ENCODE data around the gene PPP4R3B.

DNA sequence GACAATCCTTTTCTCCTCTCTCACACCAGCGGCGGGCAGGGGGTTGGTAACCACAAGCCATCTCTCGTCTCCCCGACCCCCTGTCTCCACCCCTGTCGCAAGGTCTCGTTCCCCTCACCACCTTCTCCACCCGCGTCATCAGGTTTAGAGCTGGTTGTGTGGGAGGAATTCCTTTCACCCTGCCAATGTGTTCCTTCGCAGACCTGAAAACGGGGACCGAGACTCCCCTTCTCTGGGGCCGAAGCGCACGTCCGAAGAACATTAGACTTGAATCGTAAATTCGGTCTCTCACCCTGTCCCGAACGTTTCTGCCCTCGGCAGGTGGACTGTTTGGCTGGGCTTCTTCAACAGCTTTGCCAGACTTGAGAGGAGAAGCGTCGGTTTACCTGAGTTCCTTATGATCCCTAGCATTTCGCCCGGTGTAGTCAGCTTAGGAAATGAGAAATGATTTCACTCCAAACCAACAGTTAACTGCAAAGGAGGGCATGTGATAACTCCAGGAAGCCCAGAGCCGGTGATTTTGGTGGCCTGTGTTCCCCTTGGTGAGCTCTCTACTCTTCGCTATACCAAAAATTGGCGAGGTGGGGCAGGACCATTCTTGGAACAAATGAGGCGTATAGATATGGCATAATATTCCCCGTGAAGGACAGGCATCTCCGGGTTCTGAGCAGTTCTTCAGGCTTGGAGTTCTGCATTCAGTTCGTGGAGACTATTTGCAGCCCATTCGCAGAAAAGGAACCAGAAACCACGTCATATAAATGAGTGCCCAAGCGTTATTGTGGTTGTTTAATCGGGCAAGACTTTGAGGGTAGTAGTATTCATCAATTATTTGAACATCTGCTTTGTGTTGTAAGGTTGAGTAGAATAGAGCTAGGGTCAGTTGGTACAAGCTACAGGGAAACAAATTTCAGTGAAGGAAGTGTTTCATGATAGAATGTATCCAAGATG lies 97.2 kb downstream of the PPP4R3B start:
- TF ChIP-seq POLR2AphosphoS5 (IDR thresholded peaks at IDR 0.05; ENCODE audit: low read depth) = no peak
- peak; percentile 39 for TF ChIP-seq EZH2 (IDR thresholded peaks at IDR 0.05; ENCODE audit: low read depth, unreplicated experiment)
- no peak for TF ChIP-seq EZH2phosphoT487 (IDR thresholded peaks at IDR 0.05; ENCODE audit: unreplicated experiment)
- TF ChIP-seq, protein P1, sequence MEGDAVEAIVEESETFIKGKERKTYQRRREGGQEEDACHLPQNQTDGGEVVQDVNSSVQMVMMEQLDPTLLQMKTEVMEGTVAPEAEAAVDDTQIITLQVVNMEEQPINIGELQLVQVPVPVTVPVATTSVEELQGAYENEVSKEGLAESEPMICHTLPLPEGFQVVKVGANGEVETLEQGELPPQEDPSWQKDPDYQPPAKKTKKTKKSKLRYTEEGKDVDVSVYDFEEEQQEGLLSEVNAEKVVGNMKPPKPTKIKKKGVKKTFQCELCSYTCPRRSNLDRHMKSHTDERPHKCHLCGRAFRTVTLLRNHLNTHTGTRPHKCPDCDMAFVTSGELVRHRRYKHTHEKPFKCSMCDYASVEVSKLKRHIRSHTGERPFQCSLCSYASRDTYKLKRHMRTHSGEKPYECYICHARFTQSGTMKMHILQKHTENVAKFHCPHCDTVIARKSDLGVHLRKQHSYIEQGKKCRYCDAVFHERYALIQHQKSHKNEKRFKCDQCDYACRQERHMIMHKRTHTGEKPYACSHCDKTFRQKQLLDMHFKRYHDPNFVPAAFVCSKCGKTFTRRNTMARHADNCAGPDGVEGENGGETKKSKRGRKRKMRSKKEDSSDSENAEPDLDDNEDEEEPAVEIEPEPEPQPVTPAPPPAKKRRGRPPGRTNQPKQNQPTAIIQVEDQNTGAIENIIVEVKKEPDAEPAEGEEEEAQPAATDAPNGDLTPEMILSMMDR (conservative IDR thresholded peaks at IDR 0.05; ENCODE audit: low read depth in 2 of 2) = no peak
- TF ChIP-seq, protein P2, sequence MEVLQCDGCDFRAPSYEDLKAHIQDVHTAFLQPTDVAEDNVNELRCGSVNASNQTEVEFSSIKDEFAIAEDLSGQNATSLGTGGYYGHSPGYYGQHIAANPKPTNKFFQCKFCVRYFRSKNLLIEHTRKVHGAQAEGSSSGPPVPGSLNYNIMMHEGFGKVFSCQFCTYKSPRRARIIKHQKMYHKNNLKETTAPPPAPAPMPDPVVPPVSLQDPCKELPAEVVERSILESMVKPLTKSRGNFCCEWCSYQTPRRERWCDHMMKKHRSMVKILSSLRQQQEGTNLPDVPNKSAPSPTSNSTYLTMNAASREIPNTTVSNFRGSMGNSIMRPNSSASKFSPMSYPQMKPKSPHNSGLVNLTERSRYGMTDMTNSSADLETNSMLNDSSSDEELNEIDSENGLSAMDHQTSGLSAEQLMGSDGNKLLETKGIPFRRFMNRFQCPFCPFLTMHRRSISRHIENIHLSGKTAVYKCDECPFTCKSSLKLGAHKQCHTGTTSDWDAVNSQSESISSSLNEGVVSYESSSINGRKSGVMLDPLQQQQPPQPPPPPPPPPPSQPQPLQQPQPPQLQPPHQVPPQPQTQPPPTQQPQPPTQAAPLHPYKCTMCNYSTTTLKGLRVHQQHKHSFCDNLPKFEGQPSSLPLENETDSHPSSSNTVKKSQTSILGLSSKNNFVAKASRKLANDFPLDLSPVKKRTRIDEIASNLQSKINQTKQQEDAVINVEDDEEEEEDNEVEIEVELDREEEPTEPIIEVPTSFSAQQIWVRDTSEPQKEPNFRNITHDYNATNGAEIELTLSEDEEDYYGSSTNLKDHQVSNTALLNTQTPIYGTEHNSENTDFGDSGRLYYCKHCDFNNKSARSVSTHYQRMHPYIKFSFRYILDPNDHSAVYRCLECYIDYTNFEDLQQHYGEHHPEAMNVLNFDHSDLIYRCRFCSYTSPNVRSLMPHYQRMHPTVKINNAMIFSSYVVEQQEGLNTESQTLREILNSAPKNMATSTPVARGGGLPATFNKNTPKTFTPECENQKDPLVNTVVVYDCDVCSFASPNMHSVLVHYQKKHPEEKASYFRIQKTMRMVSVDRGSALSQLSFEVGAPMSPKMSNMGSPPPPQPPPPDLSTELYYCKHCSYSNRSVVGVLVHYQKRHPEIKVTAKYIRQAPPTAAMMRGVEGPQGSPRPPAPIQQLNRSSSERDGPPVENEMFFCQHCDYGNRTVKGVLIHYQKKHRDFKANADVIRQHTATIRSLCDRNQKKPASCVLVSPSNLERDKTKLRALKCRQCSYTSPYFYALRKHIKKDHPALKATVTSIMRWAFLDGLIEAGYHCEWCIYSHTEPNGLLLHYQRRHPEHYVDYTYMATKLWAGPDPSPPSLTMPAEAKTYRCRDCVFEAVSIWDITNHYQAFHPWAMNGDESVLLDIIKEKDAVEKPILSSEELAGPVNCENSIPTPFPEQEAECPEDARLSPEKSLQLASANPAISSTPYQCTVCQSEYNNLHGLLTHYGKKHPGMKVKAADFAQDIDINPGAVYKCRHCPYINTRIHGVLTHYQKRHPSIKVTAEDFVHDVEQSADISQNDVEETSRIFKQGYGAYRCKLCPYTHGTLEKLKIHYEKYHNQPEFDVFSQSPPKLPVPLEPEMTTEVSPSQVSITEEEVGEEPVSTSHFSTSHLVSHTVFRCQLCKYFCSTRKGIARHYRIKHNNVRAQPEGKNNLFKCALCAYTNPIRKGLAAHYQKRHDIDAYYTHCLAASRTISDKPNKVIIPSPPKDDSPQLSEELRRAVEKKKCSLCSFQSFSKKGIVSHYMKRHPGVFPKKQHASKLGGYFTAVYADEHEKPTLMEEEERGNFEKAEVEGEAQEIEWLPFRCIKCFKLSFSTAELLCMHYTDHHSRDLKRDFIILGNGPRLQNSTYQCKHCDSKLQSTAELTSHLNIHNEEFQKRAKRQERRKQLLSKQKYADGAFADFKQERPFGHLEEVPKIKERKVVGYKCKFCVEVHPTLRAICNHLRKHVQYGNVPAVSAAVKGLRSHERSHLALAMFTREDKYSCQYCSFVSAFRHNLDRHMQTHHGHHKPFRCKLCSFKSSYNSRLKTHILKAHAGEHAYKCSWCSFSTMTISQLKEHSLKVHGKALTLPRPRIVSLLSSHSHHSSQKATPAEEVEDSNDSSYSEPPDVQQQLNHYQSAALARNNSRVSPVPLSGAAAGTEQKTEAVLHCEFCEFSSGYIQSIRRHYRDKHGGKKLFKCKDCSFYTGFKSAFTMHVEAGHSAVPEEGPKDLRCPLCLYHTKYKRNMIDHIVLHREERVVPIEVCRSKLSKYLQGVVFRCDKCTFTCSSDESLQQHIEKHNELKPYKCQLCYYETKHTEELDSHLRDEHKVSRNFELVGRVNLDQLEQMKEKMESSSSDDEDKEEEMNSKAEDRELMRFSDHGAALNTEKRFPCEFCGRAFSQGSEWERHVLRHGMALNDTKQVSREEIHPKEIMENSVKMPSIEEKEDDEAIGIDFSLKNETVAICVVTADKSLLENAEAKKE (CRISPR knock-in tag; IDR thresholded peaks at IDR 0.05) = no peak
- TF ChIP-seq JUNB (IDR thresholded peaks at IDR 0.05; ENCODE audit: unreplicated experiment) = no peak

Data from GM23338 (cell line).